Measurements from ENCODE around the gene CDKN2B. TPM values are rescaled to one million over a fixed set of nuclear protein-coding genes. Genes with fewer than 3 reads are reported as not detected.
"Not testable (repeated sequence)": the region's sequence is repeated elsewhere in the genome, so short reads cannot be mapped to it uniquely, and the experiment has no call there.

Gene CDKN2B, protein sequence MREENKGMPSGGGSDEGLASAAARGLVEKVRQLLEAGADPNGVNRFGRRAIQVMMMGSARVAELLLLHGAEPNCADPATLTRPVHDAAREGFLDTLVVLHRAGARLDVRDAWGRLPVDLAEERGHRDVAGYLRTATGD
- total RNA-seq, result 100 to 1,000 TPM; 158 to 160 TPM
- long read RNA-seq, transcript CDKN2B-201 (2 exons, 3,911 nt), result major isoform, 139 of 178 reads
- long read RNA-seq, partial matches to known transcripts, result 0 of 178 reads
- long read RNA-seq, other reads (novel, unspliced or antisense), result 35 of 178 reads

GRCh38 chr9:22008717-22009505 is at the start of gene CDKN2B:
TSS of gene CDKN2B (minus strand) at chr9:22009305. CDS start at chr9:22008953, 352 bp downstream.
- DNase-seq, result peak; percentile 96 to 97
- ATAC-seq, result peak; percentile 94
- intact Hi-C loops (cut with DNase I, micrococcal nuclease), result loop anchor here in 1 of 2 donors (5.0 kb wide), 1 partner anchor 197 kb away; no protein-coding TSS in a partner anchor

DNA sequence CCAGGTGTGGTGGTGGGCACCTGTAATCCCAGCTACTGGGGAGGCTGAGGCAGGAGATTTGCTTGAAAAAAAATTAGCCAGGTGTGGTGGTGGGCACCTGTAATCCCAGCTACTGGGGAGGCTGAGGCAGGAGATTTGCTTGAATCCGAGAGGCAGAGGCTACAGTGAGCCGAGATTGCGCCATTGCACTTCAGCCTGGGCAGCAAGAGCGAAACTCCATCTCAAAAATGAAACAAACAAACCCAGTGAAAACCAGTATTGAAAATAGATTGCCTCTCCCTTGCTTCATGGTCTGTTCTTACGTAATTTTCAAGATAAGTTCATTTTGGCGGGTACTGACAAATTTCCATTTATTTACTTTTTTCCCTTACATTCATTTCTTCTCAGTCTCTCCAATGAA is 48.9 kb upstream of the CDKN2B start:
- ATAC-seq; DNase-seq; intact Hi-C loops (cut with DNase I, micrococcal nuclease): not testable (repeated sequence)

DNA sequence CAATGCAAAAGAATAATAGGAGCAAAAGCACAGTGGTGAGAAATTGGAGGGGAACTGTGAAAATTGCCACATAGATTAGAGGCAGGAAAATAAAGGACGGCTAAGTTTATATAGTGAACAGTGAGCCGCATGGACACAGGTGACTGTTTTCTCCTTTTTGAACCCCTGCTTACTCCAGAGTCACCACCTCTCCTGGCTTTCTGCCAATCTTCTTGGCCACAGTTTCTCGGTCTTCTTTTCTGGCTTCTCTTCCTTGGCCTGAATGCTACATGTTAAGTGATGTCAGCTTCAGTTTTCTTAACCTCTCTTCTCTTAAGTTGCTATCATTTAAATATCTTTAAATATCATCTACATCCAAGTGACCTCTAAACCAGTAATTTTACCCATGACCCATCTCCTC is 47.3 kb upstream of the CDKN2B start:
- DNase-seq (no peak), ATAC-seq (no peak)
- intact Hi-C loops (cut with DNase I, micrococcal nuclease), result no loop called here

- intact Hi-C loops (cut with DNase I, micrococcal nuclease), result no loop called here
- DNase-seq, result no peak
- no peak for ATAC-seq
These were observed 46.0 kb upstream of the CDKN2B start for GRCh38 chr9:22055090-22055489.

DNA sequence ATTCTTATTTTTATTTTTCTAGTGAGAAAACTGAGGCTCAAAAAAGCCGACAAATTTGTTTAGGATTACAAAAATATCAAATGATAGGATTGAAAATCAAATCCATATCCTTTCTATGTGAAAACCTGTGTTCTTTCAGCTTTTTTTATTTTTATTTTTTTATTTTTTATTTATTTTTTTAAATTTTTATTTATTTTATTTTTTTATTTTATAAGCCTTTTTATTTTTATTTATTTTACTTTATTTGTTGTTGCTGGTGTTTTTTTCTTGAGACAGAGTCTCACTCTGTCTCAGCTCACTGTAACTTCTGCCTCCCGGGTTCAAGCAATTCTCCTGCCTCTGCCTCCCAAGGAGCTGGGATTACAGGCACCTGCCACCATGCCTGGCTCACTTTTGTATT is 45.4 kb upstream of the CDKN2B start:
- DNase-seq (no peak), ATAC-seq (no peak)
- intact Hi-C loops (cut with DNase I, micrococcal nuclease), result no loop called here

DNA sequence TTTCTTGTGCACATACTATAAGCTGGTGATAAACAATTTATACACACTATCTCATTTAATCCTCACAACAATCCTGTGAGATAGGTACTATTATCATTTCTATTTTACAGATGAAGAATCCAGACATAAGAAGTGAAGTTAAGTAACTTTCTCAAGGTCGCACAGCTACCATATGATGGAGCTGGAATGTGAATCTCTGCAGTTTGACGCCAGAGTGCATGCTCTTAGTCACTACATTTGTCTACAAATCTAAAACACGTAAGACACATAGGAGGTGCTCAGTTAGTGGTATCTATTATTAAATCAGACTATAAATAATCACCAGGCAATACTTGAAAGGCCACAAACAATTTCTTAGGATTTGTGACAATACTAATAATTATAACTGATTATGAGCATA is 45.0 kb upstream of the CDKN2B start:
- ATAC-seq, result no peak
- no peak for DNase-seq
- intact Hi-C loops (cut with DNase I, micrococcal nuclease), result no loop called here

- intact Hi-C loops (cut with DNase I, micrococcal nuclease), result no loop called here
- ATAC-seq (no peak), DNase-seq (no peak)
These were observed 44.1 kb upstream of the CDKN2B start for GRCh38 chr9:22053178-22053577.

- intact Hi-C loops (cut with DNase I, micrococcal nuclease), result no loop called here
- DNase-seq, result no peak
- ATAC-seq, result no peak
These were observed 43.4 kb upstream of the CDKN2B start for GRCh38 chr9:22052376-22052945.

DNA sequence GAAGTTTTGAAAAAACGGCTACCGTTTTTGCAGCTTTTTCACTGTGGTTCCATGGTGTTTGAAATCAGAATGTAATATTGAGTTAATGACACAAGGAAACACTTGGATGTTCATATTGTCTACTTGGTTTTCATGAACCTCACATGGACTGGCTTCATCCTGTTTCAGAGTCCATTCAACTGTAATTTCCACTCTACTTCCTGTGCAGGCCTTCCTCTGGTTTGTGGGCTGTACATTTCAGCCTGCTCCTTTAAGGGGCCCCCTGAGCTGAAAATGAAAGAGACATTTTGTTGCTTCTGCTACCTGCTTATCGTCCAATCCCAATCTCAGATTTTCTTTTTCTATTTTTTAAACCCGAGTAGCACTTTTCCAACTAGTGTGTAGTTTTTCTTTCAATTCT is 41.8 kb upstream of the CDKN2B start:
- intact Hi-C loops (cut with DNase I, micrococcal nuclease), result no loop called here
- ATAC-seq, result peak; percentile 49
- no peak for DNase-seq

- intact Hi-C loops (cut with DNase I, micrococcal nuclease), result no loop called here
- ATAC-seq (no peak), DNase-seq (no peak)
These were observed 40.3 kb upstream of the CDKN2B start for GRCh38 chr9:22049411-22049810.

DNA sequence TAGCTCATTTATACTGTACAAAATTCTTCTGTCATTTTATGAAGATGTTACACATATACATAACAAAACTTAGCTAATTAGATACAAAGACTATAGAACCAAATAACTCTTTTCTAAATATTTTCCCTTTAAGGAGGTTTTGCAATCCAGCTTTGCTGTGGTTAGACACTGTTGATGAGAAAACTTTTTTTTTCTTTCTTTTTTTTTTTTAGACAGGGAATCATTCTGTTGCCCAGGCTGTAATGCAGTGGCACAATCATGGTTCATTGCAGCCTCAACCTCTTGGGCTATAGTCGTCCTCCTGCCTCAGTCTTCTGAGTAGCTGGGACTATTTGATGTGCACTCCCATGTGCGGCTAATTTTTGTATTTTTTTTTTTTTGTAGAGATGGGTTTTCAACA is 38.5 kb upstream of the CDKN2B start:
- intact Hi-C loops (cut with DNase I, micrococcal nuclease), result no loop called here
- ATAC-seq, result no peak
- DNase-seq, result no peak

DNA sequence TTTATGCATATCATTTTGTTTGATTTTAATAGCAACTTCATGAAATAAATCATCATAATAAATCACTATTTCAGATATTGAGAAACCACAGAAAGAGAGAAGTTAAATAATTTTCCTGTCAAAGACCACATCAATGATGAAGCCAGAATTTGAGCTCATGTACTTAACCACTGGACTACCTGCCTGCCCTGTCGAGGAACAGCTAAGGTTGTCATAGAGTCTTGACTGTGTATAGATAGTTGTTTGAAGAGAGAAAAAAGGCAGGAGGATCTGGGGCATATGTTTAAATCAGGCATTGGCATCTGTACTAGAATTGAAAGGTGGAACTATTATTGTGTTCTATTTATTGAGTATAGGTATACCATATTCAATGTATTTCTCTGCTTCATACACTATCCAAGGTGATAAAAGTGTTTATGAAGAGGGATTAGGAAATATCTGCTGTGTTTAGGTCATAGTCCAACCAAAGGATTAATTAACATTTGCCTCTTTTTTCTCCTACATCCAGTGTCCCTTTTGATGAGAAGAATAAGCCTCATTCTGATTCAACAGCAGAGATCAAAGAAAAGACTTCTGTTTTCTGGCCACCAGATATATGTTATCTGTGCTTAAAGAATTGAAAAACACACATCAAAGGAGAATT is 37.3 kb upstream of the CDKN2B start:
- no peak for DNase-seq
- ATAC-seq, result no peak
- intact Hi-C loops (cut with DNase I, micrococcal nuclease), result no loop called here

- DNase-seq, result no peak
- intact Hi-C loops (cut with DNase I, micrococcal nuclease), result no loop called here
- ATAC-seq, result no peak
These were observed 36.3 kb upstream of the CDKN2B start for GRCh38 chr9:22045423-22045822.

DNA sequence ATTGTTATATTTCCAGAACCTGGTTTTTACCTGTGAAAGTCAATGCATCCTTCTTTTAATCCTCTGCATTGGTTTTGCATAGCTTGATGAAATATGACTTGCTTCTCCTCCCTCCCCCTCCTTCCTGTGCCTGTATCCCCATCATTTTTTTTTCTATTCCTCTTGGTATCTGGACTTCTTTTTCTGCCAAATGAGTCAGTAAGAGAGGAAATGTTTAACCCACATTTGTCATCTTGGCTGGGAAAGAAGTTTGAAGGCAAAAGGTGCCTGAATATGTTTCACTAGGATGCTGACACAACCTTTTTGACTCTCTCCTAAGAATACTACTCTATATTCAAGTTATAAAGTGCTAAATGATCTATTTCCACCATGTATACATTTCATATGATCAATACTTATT is 35.5 kb upstream of the CDKN2B start:
- DNase-seq (no peak), ATAC-seq (no peak)
- intact Hi-C loops (cut with DNase I, micrococcal nuclease), result no loop called here

DNA sequence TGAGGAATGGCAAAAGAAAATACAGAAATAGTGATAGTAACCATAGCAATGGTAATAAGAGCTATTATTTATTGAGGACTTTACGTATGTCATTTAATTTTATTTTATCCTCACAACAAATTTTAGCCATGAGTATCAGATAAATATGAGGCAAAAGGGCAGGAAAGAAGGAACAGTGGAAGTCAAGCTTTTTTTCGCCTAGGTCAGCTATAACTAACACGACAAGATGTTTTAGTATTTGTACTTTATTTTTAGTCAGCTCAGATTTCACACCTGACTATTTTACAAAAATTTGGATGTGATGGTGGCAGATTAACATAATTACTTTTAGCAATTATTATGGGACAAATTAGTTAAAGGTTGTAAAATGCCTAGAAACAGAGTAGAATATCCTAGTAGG is 34.8 kb upstream of the CDKN2B start:
- intact Hi-C loops (cut with DNase I, micrococcal nuclease), result no loop called here
- ATAC-seq (no peak), DNase-seq (no peak)

DNA sequence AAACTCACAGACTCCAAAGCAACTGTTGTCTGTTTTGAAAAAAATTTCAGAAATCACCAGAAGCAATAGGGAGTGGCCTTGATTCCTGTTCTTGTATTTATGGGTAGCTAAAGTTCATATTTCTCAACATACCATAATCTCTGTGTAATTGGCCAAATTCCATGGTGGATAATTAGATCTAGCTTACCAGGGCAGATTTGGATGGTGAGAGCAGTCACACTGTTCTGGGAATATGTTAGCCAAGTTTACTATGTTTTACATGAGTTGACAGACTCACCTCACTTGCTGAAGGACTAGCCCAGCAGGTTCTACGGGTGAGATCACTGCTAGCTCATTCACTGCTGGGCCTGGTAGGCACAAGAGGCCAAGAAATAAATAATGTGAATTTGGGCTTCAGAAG is 32.7 kb upstream of the CDKN2B start:
- peak; percentile 89 for ATAC-seq
- intact Hi-C loops (cut with DNase I, micrococcal nuclease), result no loop called here
- DNase-seq, result peak; percentile 80 to 82

DNA sequence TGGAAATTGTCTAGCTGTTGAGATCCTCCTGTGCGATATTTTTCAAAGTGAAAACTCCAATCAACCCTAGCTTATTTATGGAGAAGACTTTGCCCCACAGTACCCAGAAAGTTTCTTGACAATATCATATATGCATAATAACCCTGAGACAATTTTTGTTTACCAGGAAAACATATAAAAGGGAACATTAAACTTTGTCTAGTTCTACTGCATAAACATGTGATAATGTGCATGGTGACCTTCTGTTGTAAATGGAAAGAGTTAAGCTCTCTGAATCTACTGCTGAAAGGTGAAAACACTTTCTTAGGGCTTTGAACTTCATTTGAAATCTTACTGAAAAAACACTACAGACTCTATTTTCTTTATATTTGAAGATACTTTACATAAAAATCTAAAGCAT is 32.2 kb upstream of the CDKN2B start:
- peak; percentile 73 for ATAC-seq
- DNase-seq, result no peak
- intact Hi-C loops (cut with DNase I, micrococcal nuclease), result no loop called here

- ATAC-seq (no peak), DNase-seq (no peak)
- intact Hi-C loops (cut with DNase I, micrococcal nuclease), result no loop called here
These were observed 31.7 kb upstream of the CDKN2B start for GRCh38 chr9:22040760-22041159.

DNA sequence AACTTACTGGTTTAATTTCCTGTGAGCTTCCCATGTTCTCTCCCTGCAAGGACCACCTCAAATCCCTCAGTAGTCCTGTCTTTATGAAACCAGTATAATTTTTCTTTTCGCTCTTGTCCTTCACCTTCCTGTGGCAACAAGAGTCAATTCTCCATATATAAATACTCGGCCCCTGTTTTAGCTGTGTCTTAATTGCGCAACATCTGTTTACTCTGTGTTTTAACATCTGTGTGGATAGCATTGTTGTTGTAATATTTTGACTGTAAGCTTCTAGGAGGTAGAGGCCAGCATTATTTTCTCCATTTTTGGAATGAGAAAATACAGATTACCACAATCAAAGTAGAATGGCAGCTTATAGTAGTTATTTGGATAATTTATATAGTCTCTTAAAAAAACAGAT is 30.2 kb upstream of the CDKN2B start:
- no peak for DNase-seq
- intact Hi-C loops (cut with DNase I, micrococcal nuclease), result no loop called here
- ATAC-seq, result no peak

Measured in left colon (tissue), 2 donors.